NT2/D1 (cell line): ENCODE results near the gene GPC6.

ENCODE experiments used
- SUZ12 ChIP-seq: IDR thresholded peaks from 2 replicates; pipeline ENCODE4 v1.6.1; 2011; ENCODE audit not compliant: insufficient read length, insufficient read depth; ENCODE audit errors: extremely low read depth
- YY1 ChIP-seq: IDR thresholded peaks from 2 replicates; pipeline ENCODE4 v1.6.1; 2011; ENCODE audit not compliant: insufficient read length, insufficient read depth

DNA sequence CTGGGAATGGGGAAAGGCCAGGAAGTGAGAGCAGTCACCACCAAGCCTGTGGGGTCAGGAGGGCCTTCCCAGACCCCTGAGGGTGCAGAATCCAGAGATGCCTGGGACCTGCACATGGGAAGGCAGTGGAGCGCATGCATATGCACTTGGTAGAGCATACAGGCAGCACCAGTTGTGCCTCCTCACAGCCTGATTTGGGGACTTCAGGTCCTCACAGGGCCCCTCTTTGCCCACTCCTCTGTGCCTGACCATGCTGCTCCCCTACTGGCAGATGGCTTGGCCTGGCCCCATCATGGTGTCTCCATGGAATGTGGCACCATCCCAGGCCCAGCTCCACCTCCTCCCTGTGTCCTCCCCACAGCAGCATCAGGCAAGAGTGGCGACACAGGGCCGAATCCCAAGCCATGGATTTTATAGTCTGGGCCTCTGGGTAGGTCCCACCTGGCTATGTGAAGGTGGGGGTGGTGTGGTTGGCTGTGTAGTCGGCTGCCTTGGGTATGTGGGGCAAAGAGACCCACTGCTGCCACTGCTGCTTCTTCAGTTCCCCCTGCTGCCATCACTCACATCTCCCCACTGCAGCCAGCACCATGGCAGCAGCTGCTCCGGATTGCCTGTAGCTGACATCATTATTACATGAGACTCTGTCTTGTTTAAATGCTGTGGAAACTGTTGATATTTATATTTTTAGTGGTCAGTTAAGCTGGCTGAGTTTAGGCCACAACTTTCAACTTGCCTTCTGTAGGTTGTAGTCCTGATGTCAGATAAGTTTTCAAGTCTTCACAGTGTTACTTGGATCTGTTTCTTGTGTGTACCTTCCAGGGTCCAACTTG lies 247.0 kb downstream of the GPC6 start:
- TF ChIP-seq YY1, result no peak
- TF ChIP-seq SUZ12, result no peak
